GM18861 (cell line): ENCODE results near the gene IRF2BPL.
"Not testable (repeated sequence)": the region's sequence is repeated elsewhere in the genome, so short reads cannot be mapped to it uniquely, and the experiment has no call there.

Experiments
- ATAC-seq: cut with Tn5 transposase; IDR thresholded peaks from one replicate; pipeline ENCODE4 v1.9.1; 2021; ENCODE audit not compliant: unreplicated experiment

The IRF2BPL gene

DNA sequence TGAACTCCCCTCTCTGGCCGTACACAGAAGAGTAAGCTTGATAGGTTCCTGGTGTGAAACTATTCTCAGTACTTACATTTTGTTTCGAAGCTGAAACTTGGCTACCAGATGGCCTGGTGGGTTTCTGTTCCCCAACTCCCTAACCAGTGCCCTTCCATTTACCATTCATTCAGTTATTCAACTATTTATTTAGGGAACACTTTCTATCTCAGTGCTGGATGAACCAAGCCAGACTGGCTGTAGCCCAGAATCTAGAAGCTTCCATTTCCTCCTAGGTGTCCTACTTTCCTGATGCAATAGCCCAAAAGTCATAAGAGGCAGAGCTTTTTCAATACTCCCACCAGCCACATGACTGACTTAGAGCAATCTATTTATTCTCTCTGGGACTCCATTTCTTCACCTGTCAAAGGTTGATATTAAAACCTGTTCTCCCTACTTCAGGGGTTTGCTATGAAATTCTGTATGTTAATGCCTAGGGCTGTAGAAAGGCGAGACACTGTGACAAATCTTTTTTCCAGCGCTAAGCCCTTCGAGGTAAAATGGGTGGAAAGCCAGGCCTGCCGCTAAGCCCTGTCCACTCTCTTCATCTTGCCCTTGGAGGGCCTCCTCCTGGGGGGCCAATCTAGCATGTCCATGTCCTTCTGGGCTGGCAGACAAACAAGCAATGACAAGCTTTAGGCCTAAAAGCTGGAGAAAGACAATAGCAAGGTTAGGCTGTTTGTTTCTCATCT lies 8.1 kb upstream of the IRF2BPL start:
- no peak for ATAC-seq

DNA sequence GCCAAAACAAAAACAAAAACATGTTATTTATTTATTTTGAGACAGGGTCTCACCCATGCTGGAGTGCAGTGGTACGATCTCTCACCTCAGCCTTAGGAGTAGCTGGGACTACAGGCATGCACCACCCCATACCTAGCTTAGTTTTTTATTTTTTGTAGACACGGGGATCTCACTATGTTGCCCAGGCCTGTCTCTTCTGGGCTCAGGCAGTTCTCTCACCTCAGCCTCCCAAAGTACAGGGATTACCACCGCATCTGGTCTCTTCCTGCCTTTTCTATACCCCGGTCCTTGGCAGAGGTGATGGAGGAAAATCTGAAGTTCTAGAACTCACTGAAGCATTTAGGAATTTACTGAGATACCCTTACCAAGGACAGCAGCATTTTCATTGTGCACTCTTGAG lies 6.8 kb upstream of the IRF2BPL start:
- no peak for ATAC-seq

DNA sequence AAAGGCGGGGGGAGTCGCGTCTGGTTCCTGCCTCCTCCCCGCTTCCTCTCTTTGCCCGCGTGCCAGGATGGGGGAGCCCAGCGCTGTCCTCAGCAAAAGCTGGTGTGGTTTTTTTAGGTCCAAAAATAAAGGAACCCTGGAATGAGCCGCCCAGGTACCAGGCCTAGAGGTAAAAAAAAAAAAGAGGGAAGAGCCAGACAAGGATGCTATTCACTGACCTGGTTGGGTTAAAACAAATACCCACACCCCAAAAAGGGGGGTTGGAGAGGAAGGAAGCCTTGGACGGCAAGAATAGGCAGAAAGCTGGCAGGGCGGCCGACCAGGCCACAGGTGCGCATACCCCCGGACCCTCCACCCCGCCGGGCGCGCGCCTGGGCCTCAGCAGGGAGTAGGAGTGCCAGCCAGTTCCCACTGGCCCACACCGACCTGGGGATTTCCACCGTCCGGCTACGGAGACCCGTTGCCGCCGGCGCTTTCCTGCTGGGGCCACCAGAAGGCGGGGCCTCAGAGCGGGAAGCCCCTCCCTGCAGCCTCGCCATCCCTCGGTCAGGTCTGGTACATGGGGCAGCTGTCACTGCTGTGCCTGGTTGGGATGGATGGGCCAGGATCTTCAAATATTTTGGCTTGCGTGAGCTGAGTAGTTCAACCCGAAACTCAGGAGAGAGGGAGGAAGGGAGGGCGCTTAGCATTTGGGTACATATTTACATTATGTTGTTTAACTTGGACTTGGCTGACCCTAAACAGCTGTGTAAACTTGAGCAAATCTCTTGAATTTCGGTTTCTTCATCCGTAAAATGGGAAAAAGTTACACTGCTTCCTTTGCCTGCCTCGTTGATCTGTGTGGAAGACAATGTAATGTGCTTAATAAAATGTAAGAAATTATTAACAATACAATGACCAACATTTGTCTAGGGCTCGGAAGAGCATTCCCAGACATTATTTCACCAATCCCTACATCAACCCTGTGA lies 5.4 kb upstream of the IRF2BPL start:
- peak; percentile 67 for ATAC-seq

DNA sequence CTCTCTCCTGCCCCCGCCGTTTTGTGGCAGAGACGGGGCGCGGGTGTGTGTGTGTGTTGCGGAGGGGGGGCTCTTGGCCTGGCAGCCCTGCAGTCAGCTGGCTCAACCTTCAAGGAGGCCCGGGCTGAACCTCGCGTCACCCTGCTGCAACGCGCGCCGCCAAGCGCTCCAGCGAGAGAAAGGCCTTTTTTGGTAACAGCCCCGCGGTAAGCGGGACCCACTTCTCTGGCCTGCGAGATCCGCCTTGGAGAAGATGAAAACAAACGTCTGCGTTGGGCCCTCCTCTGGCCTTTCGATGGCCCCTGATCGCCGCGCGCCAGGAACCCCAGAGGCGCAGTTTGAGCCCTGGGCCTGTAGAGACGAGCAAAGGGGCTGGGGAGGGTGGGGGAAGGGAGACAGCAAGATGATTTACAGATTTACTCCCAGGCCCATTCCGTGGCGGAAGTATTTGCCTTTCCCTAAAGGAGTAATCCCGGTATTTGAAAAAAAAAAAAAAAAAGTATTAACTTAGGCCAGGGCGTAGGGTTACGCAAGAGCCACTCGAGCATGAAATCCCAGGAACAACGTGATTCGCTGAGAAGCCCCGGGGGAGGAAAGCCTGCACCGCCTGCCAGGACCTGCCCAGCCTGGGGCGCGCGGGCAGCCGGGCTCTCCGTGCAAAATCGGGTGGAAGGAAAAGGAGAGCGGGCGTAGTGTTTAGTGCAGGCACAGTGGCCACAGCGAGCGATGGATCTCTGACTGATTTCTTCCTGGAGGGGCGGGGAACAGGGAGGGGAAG lies 4.5 kb upstream of the IRF2BPL start:
- ATAC-seq: no peak

DNA sequence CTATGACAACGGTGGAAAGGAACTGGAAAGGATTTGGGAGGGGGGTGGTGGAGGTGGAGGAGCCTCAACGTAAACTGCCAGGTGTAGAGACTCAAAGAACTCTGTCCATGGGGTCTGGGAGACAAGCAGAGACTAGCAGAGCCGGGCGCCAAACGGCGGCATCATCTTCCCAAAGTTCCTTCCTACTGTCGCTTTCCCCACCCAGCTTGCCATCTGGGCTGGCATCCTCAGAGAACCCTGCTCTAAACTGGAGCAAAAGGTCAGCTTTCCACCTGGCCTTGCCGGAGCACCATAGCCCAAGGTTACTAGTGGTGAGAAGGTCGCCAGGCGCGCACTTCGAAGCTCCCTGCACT lies 4.0 kb upstream of the IRF2BPL start:
- ATAC-seq: no peak

DNA sequence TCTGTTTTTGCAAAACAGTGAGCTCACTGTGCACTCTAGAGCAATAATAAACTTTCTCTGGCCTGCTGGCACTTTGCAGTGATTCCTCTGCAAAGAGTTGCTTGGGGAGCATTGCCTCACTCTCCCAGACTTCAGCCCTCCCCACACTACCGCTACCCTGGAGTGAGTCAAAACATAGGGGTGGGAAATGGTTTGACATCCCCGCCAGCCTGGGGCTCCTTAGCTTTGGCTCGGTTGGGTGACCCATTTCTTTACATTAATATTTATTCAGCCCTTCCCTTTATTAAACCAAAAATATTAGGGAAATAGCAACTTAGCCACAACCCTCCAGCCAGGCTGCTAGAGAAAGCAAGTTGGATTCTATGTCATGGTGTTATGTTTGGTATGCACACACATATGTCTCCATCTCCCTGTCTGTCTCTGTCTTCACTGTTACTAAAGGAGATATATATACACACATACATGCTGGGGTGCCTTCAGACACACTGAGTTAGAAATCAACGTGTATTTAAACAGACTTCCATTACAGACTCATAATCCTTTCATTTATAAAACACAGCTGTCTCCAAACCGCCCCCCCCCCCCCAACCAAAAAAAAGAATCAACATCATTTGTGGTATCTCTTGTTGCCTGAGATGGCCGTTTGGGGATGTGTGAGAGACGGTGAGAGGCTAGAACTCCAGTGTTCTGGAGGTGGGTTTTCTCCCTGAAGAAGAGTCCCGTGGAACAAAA lies 3.4 kb upstream of the IRF2BPL start:
- ATAC-seq: no peak

DNA sequence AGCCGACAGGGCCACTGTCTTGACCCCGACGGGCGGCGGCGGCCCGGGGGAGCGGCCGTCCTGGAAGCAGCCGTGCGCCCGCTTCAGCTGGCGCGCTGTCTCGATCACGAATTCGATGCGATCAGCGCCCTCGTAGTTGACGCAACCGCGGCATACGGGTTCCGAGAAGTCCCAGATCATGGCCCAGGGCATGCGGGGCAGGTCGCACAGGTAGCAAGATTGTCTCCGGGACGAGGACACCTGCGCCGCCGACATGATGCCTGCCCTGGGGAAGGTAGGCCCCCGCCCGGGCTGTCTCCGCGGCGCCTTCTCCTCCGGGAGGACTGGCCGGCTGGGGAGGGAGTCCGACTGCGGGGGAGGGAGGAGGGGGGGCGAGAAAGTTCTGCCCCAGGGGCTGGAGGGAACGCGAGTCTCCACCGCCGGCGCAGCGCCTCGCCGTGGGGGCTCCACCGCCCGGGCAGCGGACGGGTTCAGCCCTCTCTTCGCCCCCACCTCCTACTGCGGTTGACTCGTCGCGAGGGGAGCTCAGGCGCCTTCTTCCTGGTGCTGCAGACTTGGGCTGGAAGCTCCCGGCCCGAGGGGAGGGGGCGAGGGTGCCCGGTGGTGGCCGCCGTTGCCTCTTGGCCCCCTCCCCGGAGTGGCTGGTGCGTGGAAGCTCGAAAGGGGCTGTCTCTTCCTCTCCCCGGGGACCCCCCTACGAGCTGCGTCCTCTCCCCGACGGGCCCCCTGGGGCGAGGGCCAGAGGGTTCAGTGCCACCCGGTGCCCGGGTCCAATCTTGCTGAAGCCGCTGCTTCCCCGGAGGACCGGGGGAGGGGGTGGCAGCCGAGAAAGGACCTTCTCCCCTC lies 747 bp downstream of the IRF2BPL start:
- ATAC-seq: peak; percentile 16

DNA sequence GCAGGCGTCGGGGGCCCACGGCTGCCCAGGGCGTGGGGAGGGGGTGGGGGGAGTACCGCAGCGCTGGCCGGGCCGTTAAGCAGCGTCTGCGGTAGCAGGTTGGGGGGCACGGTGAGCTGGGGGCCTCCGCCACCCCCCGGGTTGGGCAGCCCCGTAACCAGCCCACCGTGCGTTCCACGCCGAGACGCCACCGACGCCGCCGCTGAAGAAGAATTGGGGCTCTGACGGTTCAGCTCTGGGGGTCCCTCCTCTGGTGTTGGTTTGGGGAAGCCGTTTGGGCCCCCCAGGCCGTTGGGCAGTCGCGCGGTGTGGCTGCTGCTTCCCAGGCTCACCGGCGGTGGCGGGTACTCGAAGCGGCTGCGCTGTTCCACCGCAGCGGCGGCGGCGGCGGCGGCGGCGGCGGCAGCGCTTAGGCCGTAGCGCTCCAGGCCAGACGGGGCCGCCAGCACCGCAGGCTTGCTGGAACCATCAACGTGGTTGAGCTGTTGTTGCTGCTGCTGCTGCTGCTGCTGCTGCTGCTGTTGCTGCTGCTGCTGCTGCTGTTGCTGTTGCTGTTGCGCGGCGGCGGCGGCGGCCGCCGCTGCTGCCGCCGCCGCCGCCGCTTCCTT lies 1.5 kb downstream of the IRF2BPL start:
- no peak for ATAC-seq

DNA sequence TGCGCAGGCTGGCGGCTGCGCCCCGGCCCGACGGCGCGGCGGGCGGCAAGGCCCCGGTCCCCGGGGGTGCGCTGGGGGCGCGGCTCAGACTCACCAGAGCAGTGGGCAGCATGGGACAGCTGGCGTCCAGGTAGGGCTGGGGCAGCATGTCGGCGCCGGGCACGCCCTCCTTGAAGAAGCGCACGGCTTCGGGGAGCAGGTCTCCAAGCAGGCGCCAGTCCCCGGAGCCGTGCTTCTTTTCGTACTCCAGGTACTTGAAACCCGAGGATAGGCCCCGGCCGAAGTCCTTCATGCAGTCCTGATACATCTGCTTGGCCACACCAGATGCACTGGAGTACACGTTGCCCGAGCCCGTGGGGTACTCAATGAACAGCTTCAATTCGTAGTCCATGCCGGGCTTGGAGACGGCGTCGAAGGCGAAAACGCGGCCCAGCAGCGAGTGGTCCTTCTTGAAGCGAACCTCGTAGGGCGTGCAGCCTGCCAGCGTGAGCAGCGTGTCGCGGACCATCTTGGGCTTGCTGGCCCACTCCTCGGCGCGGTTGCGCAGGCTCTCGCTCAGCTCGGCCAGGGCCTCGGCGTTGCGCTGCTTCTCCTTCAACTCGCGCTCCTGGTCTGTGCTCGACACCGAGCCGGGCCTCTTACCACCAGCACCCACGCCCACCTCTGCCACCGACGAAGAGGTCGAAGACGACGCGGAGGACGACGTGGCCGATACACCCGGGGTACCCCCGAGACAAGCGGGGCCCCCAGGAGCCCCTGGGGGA lies 2.2 kb downstream of the IRF2BPL start:
- no peak for ATAC-seq

DNA sequence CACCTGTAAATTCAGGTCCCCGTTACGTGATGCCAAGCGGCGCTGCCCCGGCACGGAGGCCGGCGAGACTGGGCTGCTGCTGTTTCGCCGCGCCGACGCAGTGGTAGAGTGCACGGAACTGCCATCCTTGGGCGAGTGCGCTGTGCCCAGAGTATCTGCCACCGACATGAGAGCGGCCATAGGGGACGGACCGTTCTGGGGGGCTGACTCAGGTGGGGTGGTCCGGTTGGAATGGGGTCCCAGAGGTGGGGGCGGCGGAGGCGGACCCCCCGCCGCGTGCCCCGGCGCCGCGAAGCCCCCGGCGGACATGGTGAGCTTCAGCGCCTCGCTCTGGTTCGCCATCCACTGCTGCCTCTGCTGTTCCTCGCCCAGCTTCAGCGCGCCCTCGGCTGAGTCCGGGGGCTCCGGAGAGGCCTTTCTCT lies 2.8 kb downstream of the IRF2BPL start:
- ATAC-seq: no peak

DNA sequence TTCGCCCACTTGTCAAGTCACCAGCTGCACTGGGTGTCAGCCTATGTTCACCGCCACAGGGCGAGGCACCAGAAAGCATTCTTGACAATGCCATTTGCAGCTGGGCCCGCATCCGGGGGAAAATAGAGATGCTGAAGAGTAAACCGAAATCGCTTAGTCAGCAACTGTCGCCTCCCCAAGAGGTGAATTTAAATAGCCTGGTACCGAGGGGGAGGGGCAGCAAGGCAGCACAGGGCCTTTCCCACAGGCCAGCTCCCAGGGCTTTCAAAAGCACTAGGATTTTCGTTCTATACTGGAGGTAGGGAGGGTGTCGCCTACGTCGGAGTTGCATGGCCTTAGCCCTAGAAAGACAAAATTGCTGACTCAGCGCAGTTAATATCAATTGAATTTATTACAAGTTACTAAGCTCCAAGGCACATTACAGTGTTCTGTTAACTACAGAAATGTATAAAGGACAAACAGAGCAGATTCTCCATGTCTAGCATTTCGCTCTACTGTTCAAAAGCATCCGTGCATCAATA lies 4.3 kb downstream of the IRF2BPL start:
- no peak for ATAC-seq

DNA sequence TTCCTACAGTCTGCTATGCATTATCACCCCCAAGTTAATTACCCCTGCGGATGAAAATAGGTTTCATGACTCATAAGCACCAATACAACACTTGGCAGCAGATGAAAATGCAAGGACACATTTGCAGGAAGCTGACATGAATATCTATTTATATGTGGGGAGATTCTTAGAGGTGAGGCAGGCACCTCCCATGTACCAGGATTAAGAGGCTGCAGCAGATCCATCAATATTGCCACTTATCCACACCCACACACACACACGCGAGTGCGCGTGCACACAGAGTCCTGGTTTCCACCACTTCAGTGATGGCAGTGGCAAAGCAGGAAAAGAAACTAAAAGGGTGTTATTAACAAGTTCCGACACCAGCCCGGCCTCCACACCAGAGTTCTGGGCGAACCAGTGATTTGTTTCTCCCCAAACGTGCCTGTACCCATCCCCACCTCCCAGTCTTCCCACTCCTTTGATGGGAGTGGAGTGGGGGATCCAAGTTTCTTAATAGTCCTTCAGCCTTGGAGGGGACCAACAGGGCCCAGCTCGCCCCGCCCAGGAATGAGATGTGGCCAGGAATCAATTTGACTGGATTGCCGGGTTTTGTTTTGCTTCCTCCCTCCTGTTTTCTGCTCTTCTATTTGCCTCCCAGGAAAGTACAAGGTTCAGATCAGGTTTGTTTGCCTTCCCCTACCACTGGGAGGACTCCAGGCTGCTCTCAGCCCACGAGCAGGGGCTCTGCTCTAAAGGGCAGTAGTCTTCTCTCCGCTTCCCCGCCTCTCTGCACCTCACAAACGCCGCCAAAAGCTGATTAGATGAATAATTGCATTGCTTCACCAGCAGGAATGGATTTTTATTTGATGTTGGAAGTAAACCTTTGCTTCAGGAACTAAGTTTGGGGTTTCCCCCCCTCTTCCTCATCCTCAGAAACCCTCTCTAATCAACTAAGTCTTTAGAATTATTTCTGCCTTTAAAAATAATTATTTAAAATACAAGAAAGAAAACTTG lies 5.2 kb downstream of the IRF2BPL start:
- no peak for ATAC-seq

DNA sequence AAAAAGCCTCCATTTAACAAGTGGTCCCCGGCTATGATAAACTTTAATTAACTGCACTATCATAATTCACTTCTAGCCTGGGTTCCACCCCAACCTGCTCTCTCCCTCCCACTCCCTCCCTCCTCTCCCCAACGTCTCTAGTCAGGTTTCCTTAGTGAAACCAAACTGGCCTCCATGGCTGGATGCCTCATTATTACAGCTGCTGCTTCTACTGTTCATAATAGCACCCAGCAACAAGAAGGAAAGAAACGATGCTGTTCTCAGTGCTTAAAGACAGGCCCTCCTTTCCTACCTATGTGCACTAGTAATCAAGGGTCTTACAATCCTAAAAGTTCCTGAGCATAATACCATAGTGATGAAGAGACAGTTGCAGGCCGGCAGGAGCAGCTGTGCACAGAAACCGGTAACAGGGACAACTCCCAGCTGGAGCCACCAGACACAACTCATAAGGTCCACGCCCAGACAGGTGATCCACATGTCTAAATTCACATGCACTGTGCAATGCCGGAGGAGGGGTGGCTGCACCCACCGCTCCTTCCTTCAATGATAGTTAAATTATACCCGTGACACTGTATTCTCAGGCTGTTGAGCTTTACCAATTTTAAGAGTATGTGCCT lies 6.2 kb downstream of the IRF2BPL start:
- ATAC-seq: no peak

DNA sequence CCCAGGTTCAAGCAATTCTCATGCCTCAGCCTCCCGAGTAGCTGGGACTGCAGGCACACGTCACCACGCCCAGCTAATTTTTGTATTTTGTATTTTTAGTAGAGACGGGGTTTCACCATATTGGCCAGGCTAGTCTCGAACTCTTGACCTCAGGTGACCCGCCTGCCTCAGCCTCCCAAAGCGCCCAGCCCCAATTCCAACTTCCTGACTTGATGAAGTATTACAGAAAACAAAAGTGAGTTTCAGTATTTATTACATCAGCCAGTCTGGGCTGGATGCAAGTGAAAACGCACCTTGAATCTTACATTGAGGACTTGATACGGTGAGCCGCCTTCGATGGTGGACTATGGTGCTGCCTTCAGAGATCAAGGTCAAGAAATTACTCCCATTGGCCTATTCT lies 7.1 kb downstream of the IRF2BPL start:
- not testable (repeated sequence) for ATAC-seq

DNA sequence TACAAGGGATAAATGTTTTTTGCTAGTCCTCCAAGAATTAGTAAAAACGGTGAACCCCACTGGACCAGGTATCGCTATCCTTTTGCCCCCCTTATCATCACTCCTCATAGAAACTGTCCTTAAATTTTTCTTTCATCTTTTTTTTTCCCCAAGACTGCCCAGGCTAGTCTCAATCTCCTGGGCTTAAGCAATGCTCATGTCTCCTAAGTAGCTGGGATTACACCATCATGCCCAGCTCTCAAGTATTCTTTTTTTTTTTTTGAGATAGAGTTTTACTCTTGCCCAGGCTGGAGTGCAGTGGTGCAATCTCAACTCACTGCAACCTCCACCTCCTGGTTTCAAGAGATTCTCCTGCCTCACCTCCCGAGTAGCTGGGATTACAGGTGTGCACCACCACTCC lies 9.7 kb downstream of the IRF2BPL start:
- no peak for ATAC-seq

DNA sequence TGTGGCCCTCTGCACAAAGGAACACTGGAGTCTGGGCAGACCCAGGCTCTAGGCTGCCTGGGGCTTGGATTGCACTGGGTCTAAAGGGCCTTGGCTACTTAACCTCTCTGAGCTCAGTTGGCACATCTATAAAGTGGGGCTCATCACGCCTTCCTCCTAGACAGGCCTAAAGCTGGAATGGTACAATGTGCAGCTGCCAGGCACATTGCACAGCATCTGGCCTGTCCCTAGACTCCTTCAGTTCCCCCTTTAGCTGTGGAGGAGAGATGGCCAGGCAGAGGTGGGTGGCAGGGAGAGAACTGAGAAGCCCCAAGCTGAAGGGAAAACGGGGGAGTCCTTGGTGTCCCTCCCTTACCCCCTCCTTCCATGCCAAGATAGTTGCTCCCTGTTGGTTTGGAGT lies 10.8 kb downstream of the IRF2BPL start:
- no peak for ATAC-seq

DNA sequence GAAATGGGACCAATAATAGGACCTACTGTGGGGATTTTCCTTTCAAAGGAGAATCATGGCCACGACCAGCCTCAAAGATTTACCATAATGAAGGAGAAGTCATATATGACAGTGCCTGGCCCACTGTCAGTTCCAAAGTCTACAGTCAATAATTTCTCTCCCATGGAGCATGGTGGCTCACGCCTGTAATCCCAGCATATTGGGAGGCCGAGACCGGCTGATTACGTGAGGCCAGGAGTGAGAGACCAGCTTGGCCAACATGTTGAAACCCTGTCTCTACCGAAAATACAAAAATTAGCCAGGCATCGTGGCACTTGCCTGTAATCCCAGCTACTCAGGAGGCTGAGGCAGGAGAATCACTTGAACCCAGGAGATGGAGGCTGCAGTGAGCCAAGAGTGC lies 13.8 kb downstream of the IRF2BPL start:
- ATAC-seq: no peak
